Gastrocnemius medialis (tissue), 4 donors: ENCODE data around the gene ERV3-1.
"Not testable (repeated sequence)": the region's sequence is repeated elsewhere in the genome, so short reads cannot be mapped to it uniquely, and the experiment has no call there.

Source experiments
- POLR2A ChIP-seq, 2 donors: fragments of 450-650 bp; IDR thresholded peaks; one replicate each; pipeline ENCODE4 v1.6.1; 2017; ENCODE audit warnings: antibody characterized with exemption in 2 of 2, mild to moderate bottlenecking in 2 of 2, moderate library complexity in 2 of 2
- TF ChIP-seq, protein P1 (sequence below), 5 experiments: fragments of 450-650 bp in 3 of 5; fragments of 200-600 bp in 2 of 5; sonication (generic) in 2 of 5; IDR thresholded peaks in 4 of 5; conservative IDR thresholded peaks in 1 of 5; 1 replicate in 4 of 5; 2 replicates in 1 of 5; pipeline ENCODE4 v1.5.1; 2016 to 2019; ENCODE audit warnings: antibody characterized with exemption in 5 of 5, mild to moderate bottlenecking in 3 of 5, moderate library complexity in 3 of 5

DNA sequence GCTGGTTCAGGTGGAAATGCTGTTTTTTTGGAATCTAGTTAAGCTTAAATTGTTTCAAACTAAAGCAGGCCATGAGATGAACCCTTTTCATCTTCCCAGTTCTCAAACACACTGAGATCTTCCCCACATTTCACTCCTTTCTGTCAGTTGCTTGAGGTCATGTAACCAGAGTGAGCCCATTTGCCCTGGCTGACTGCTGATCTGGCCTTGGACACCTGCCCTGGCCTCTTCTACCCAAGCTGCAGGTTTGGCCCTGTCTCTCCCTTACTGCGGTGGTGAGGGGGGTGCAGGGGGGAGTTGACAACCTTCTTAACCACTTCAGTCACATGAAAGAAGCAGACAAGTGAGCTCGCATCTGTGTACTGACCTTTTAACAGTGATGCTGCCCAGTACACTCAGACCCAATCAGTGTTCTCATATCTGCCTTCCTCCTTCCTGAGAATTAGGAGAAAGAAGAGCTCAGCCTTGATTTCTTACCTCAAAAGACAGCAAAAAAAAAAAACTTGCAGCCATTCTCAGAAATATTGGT lies 48.0 kb upstream of the ERV3-1 start:
- not testable (repeated sequence) for TF ChIP-seq POLR2A (IDR thresholded peaks at IDR 0.05)
- TF ChIP-seq, protein P1, sequence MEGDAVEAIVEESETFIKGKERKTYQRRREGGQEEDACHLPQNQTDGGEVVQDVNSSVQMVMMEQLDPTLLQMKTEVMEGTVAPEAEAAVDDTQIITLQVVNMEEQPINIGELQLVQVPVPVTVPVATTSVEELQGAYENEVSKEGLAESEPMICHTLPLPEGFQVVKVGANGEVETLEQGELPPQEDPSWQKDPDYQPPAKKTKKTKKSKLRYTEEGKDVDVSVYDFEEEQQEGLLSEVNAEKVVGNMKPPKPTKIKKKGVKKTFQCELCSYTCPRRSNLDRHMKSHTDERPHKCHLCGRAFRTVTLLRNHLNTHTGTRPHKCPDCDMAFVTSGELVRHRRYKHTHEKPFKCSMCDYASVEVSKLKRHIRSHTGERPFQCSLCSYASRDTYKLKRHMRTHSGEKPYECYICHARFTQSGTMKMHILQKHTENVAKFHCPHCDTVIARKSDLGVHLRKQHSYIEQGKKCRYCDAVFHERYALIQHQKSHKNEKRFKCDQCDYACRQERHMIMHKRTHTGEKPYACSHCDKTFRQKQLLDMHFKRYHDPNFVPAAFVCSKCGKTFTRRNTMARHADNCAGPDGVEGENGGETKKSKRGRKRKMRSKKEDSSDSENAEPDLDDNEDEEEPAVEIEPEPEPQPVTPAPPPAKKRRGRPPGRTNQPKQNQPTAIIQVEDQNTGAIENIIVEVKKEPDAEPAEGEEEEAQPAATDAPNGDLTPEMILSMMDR (IDR thresholded peaks at IDR 0.05 in 4 of 5, conservative IDR thresholded peaks at IDR 0.05 in 1 of 5), result not testable (repeated sequence)
